NCI-H2171 (cell line): ENCODE results near the gene DDX56.
A peak's percentile ranks its signal among the peaks of the same experiment; 100 is the strongest.
"Not testable (repeated sequence)": the region's sequence is repeated elsewhere in the genome, so short reads cannot be mapped to it uniquely, and the experiment has no call there.

Experiments
- DNase-seq: peaks from one replicate; lab custom pipeline; 2025; lab: John Stamatoyannopoulos, UW

The DDX56 gene

DNA sequence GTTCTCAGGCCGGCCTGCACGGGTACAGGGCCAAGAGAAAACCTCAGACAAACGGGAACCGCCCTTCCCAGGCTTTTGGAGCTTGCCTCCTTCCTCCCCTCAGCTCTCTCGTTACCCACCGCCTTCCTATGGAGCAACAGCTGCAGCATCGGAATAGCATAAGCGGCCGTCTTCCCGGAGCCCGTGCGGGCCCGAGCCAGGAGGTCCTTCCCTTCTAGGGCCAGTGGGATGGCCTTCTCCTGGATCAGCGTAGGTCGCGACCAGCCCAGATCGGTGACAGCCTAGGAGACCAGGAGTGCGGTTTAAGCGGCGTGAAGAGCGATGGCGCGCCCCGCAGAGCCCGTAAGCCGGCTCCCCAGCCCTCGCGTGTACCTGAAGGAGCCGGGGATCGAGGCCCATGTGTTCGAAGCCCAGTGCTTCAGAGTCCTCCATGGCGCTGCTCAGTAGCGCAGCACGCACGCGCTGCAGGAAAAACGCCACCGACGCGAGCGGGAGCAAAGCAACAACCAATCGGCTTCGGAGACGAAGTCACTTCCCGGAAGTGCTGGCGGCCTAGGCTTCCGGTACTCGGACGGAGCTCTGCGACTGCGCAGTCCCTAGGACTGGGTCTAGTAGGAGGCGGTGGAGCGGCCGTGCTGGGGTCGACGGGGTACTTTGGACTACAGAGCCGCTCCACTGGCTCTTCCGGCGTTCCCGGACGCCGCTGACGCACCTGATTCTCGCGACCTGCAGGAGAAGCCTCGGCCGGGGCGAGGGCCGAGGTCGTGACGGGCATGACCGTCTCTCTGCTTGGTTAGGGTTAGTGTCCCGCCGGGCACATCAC, at the start of gene DDX56:
DDX56 (minus strand) TSS at position 445 of the 823 bp plus-strand sequence; CDS start at position 432, 13 bp downstream.
- peak; percentile 93 for DNase-seq

DNA sequence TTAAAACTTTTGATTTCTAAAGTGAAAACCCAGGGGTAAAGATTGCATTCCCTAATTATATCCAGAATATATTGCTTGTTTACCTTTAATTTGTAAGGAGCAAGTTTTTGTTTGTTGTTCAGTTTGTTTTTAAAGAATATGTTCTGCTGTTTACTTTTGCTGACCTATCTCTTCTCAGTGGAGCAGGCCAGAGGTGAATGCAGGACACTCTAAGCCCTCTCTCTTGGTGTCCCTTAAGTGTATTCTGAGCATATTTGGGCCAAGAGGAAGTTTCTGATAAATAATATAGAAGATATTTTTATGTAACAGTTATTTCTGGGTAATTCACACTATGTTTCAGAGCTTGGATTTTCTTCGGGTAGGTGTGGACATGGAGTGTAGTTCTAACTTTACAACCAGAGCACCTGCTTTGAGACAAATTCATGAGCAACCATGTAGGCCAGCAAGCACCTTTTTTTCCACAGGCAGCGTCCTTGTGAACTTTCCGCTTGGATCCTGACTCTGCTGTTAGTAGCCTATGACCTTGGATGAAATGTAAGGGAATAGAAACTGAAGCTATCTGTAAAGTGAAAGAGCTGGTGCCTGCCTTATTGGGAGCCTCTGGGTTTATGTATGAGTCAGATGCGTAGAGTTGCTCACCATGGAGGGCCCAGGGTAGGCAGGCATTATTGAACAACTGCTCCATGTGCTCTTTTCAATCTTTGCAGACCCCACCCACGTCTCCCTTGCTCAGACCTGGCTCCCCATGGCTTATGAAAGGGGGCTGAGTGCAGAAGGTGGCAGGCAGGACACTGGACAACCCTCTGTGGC, 48.8 kb upstream of the DDX56 start:
- DNase-seq, result no peak

DNA sequence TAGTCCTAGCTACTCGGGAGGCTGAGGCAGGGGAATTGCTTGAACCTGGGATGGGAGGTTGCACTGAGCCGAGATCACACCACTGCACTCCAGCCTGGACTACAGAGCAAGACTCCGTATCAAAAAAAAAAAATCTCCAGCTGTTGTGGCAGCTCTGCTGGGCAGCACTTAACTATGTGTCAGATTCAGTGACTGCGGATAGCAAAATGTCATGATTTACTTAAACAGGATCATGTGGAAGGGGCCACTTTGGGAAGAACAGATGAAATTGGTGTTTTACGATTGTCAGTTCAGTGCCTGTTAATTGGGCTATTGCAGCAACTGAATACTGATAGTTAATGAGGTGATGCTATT, 48.0 kb upstream of the DDX56 start:
- DNase-seq, result no peak

DNA sequence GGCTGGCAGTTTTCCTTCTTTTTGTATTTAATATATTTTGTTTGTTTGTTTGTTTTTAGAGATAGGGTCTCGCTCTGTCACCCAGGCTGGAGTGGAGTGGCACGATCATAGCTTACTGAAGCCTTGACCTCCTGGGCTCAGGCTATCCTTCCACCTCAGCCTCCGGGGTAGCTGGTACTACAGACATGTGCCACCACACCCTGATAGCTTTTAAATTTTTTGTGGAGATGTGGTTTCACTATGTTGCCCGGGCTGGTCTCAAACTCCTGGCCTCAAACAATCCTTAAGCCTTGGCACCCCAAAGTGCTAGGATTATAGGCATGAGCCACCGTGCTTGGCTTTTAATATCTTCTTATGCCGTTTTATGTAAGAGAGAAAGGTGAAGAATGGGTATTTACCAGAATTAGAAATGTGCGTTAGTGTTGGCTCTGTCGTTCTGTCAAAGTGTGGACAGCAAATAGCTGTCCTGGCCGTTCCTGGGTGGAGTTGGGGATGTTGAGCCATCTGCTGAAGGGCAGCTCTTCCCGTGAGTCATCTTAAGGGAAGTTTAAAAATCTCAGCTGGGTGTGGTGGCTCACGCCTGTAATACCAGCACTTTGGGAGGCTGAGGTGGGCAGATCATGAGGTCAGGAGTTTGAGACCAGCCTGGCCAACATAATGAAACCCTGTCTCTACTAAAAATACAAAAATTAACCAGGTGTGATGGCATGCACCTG, 47.5 kb upstream of the DDX56 start:
- no peak for DNase-seq

DNA sequence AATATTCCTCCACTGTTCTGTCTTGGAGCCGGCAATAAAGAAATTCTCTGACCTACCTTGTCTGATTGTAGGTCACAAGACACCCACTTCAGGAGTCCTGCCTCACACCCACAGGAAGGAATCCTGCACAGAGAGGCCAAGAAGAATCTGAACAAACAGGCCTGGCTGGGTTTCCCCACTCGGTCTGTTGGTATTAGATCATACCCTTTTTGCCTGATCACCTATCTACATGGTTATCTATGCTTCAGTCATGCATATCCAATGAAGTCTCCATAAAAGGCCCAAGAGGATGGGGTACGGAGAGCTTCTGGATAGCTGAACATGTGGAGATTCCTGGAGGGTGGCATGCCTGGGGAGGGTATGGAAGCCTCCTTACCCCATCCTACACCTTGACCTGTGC, 45.0 kb upstream of the DDX56 start:
- no peak for DNase-seq

- DNase-seq, result no peak
Measured at GRCh38 chr7:44618045-44618444, 44.3 kb upstream of the DDX56 start.

DNA sequence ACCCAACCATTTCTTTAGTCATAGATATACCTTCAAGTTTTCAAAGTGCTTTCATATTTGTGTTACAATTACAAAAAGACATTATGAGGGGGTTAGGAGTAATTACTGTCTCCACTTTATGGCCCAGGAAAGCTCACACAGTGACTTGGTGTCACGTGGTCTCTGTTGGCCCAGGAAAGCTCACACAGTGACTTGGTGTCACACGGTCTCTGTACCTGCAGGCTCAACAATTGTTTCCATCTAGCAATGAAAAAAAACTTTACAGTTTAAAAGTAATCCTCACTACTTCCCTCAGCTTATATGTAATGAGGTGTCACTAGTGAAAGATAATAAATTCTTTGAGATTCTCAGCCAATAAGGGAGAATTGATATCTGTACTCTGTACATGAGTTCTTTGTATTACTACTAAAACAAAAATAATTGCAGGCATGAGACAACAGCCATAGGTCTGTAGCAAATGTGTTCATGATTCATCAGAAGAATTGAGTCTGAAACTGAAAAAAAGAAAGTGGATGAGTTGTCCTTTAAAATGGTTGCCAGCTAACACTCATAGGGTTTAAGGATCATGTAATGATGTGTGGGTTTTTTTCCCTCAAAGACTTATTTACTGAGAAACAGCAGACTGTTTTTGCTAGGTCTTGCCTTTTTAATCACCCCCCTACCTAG, 43.6 kb upstream of the DDX56 start:
- no peak for DNase-seq

DNA sequence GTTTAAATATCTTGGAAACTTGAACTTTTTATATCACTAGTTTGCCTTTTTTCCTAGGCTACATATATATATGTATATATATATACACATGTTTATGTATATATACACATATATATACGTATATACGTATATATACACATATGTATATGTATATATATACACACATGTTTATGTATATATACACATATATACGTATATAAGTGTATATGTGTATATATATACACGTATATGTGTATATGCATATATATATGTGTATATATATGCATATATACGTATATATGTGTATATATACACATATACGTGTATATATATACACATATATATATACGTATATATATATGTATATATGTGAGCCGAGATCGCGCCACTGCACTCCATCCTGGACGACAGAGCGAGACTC, 42.8 kb upstream of the DDX56 start:
- no peak for DNase-seq

DNA sequence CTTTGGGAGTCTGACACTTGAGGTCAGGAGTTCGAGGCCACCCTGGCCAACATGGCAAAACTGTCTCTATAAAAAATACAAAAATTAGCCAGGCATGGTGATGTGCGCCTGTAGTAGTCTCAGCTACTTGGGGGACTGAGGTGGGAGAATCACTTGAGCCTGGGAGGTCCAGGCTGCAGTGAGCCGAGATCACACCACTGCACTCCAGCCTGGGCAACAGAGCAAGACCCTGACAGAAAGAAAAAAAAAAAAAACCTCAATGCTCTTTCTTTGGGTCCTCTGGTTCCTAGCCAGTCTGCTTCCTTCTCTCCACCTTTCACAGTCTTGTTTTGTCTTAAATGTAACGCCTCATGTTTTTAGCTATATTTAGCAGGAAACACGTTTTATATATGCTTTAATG, 42.1 kb upstream of the DDX56 start:
- no peak for DNase-seq

DNA sequence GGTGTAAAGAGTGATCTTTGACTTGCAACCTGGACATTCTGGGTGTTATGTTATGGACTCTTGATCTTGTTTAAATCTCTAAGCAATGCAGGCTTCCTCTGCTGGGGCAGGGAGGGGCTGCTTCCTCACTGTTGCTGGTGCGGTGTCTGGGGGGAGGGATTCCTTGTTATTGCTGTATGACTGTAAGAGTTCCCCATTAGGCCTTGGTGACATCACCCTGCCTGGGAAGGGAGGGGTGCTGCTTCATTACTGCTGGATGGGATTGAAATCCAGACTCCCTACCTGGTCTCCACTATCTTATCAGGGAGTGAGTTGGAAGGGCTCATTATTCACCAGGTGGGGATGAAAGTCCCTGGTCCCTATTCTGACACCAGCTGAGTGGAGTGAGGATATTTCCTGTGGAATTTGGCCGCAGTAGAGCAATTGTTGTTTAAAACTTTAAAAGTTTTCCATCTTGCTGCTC, 41.5 kb upstream of the DDX56 start:
- DNase-seq, result no peak

DNA sequence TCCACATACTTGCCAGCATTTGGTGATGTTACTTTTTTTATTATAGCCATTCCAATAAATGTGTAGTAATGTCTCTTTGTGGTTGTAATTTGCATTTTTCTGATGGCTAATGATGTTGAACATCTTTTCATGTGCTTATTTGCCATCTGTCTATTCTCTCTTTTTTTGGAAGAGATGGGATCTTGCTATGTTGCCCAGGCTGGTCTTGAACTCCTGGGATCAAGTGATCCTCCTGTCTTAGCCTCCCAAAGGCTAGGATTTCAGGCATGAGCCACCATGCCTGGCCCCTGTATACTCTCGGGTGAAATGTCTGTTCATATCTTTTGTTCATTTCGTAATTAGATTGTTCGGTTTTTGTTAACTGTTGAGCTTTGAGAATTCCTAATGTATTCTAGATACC, 36.1 kb upstream of the DDX56 start:
- DNase-seq, result no peak

DNA sequence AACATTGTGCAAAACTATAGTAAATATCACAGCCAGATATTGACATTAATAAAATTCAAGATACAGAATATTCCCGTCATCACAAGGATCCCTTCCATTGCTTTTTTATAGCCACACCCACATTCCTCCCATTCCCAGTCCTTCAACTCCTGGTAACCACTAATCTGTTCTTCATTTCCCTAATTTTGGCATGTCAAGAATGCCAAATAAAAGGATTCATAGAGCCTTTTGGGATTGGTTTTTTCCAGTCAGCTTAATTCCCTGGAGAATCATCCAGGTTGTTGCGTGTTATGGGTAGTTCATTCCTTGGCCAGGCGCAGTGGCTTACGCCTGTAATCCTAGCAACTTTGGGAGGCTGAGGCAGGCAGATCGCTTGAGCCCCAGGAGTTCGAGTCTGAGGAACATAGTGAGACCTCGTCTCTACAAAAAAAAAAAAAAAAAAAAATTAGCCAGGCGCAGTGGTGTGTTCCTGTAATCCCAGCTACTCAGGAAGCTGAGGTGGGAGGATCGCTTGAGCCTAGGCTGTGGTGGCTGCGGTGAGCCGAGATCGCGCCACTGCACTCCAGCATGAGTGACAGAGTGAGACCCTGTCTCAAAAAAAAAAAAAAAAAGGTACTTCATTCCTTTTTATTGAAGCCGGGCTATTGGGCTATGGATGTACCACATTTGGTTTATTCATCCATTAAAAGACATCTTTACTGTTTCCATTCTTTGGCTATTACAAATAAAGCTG, 35.4 kb upstream of the DDX56 start:
- no peak for DNase-seq

- no peak for DNase-seq
Measured at GRCh38 chr7:44607141-44608068, 33.7 kb upstream of the DDX56 start.

DNA sequence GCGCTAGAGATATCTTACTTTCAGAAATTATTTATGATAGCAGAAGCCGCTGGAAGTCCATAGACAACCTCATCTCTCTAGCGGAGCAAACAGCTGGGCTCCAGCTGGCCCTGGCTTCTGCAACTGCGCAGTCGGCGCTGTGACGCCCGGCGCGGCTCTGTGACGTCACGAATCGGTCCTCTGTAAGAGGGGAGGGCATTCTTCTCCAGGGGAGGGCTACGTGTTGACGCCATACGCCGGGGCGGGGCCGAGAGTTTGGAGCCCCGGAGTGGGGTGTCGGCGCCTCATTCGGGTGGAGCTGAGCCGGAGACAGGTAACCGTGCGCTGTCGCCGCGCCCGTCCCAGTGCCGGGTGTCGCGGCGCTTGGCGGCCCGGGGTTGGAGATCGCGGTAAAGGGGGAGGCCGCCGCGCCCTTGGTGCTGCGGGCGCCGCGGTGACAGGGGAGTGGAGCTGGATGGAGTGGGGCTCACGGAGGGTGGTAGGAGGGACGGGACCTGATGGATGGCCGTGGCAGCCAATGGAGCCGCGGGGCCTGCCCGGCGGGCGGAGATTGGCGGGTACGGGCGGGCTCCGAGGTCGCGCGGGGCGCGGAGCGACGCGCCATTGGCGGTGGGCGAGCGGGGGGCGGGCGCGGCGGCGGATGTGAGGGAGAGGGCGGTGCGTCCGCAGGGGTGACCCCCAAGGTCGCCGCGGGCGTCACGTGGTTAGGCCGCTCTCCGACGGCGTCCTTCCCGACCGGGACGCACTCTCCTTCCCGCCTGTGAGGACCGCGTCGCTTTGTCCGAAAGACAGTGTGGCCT, 32.8 kb upstream of the DDX56 start, which contains the start of gene OGDH:
OGDH (plus strand) TSS at position 287 of the 800 bp plus-strand sequence. CDS start 17,717 bp downstream, outside the sequence.
- DNase-seq, result peak; percentile 95

GRCh38 chr7:44604941-44605340, 31.2 kb upstream of the DDX56 start:
- no peak for DNase-seq

DNA sequence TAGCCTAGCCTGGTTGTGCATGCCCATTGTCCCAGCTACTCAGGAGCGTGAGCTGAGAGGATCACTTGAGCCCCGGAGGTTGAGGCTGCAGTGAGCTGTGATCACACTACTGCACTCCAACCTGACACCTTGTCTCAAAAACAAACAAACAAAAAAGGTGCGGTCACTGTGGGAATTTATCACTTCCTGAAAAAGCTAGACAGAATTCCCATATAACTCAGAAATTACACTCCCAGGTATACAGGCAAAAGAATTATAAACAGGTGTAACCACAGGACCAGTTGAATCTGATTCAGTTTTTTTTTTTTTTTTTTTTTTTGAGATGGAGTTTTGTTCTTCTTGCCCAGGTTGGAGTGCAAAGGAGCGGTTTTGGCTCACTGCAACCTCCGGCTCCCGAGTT, 29.5 kb upstream of the DDX56 start:
- no peak for DNase-seq

DNA sequence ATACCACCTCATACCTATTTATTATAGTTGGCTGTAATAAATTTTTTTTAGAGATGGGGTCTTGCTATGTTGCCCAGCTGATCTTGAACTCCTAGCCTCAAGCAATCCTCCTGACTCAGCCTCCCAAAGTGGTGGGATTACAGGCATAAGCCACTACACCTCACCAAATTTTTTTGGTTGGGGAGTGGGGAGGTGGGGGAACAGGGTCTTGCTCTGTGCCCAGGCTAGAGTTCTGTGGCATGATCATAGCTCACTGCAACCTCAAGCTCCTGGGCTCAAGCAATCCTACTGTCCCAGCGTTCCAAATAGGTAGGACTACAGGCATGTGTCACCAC, 28.8 kb upstream of the DDX56 start:
- no peak for DNase-seq

- DNase-seq, result no peak
Measured at GRCh38 chr7:44599222-44599621, 25.5 kb upstream of the DDX56 start.

DNA sequence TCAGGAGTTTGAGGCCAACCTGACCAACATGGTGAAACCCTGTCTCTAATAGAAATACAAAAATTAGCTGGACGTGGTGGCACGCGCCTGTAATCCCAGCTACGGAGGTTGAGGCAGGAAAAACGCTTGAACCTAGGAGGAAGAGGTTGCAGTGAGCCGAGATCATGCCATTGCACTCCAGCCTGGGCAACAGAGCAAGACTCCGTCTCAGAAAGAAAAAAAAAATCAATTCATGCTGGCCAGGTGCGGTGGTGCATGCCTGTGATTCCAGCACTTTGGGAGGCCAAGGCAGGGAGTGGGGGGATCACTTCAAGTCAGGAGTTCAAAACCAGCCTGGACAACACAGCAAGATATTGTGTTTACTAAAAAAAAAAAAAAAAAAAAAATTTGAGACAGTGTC, 23.5 kb upstream of the DDX56 start:
- DNase-seq, result not testable (repeated sequence)
